WTC11 (cell line): ENCODE measurements around the gene FOXRED2. TPM values are rescaled to one million over a fixed set of nuclear protein-coding genes. Genes with fewer than 3 reads are reported as not detected.
"Not testable (repeated sequence)": the region's sequence is repeated elsewhere in the genome, so short reads cannot be mapped to it uniquely, and the experiment has no call there.

ENCODE experiments used
- ATAC-seq: fragments of 200-7000 bp; cut with Tn5 transposase; 2 replicates; pipeline ENCODE4 v1.10.0; 2021; ENCODE audit warnings: mild to moderate bottlenecking, moderate library complexity
- CTCF ChIA-PET: fragments of 300-600 bp; sonication (Branson Sonifier 250); formaldehyde crosslinking; loops from one replicate; lab custom pipeline; 2021; ENCODE audit warnings: antibody characterized with exemption; lab: Charles Lee
- POLR2A ChIA-PET: fragments of 350-600 bp; sonication (Branson Sonifier 250); formaldehyde crosslinking; loops from one replicate; lab custom pipeline; 2021; ENCODE audit warnings: antibody characterized with exemption; lab: Charles Lee
- DNase-seq: peaks from one replicate; pipeline ENCODE4 v3.0.0; 2021; ENCODE audit warnings: low spot score
- H3K27ac Mint-ChIP-seq: 2 replicates; pipeline ENCODE4 v1.8.0; 2021; ENCODE audit warnings: mixed read lengths
- H3K27me3 Mint-ChIP-seq: 2 replicates; pipeline ENCODE4 v1.8.0; 2021; ENCODE audit warnings: low read depth, mild to moderate bottlenecking, moderate library complexity, mixed read lengths
- H3K36me3 Mint-ChIP-seq: 2 replicates; pipeline ENCODE4 v1.8.0; 2021; ENCODE audit warnings: mixed read lengths
- H3K4me1 Mint-ChIP-seq: 2 replicates; pipeline ENCODE4 v1.8.0; 2022; ENCODE audit warnings: mixed read lengths
- H3K4me3 Mint-ChIP-seq: 2 replicates; pipeline ENCODE4 v1.8.0; 2021; ENCODE audit warnings: mild to moderate bottlenecking, moderate library complexity, mixed read lengths
- H3K9me3 Mint-ChIP-seq: 2 replicates; pipeline ENCODE4 v1.8.0; 2021; ENCODE audit warnings: mixed read lengths
- AFF4 ChIP-seq: sonication (generic); formaldehyde crosslinking; IDR thresholded peaks from 2 replicates; pipeline ENCODE4 v1.8.1; 2023; ENCODE audit warnings: mild to moderate bottlenecking, missing genetic modification reagents, borderline replicate concordance
- CDX4 ChIP-seq: fragments of 250-450 bp; sonication (Bioruptor Pico); IDR thresholded peaks from 2 replicates; pipeline ENCODE4 v1.9.0; 2021; ENCODE audit warnings: moderate library complexity, mild to moderate bottlenecking, inconsistent platforms, borderline replicate concordance
- ERG ChIP-seq: fragments of 250-450 bp; sonication (Bioruptor Pico); IDR thresholded peaks from 2 replicates; pipeline ENCODE4 v1.8.0; 2021; ENCODE audit warnings: mild to moderate bottlenecking
- ESRRA ChIP-seq: sonication (generic); formaldehyde crosslinking; IDR thresholded peaks from 2 replicates; pipeline ENCODE4 v1.8.1; 2022; ENCODE audit warnings: mild to moderate bottlenecking, missing genetic modification reagents, borderline replicate concordance
- MAX ChIP-seq: sonication (generic); formaldehyde crosslinking; IDR thresholded peaks from 2 replicates; pipeline ENCODE4 v1.8.0; 2022; ENCODE audit warnings: mild to moderate bottlenecking, missing genetic modification reagents
- MXD4 ChIP-seq: fragments of 250-450 bp; sonication (Bioruptor Pico); IDR thresholded peaks from 2 replicates; pipeline ENCODE4 v1.8.0; 2021; ENCODE audit warnings: mild to moderate bottlenecking, moderate library complexity, borderline replicate concordance
- NFYB ChIP-seq: sonication (generic); formaldehyde crosslinking; conservative IDR thresholded peaks from 2 replicates; pipeline ENCODE4 v1.8.0; 2022; ENCODE audit warnings: low read depth, missing genetic modification reagents
- USF2 ChIP-seq: sonication (generic); formaldehyde crosslinking; IDR thresholded peaks from 2 replicates; pipeline ENCODE4 v1.8.1; 2023; ENCODE audit warnings: mild to moderate bottlenecking, missing genetic modification reagents, moderate library complexity
- ZNF532 ChIP-seq: fragments of 250-450 bp; sonication (Bioruptor Pico); IDR thresholded peaks from 2 replicates; pipeline ENCODE4 v1.9.0; 2021; ENCODE audit warnings: mild to moderate bottlenecking, borderline replicate concordance
- total RNA-seq: library from RNA; stranded (reverse); gene quantifications from 3 replicates; pipeline ENCODE4 v1.2.3, GENCODE V29; 2021

The FOXRED2 gene
- total RNA-seq, 1 experiment from 2014 or later, result 20.1 TPM

GRCh38 chr22:36540867-36541642 is 34.2 kb upstream of the FOXRED2 start (continued):
- no peak for TF ChIP-seq MAX
- no peak for TF ChIP-seq CDX4 (CRISPR knock-in tag)
- TF ChIP-seq ESRRA (CRISPR knock-in tag), result no peak
- no peak for TF ChIP-seq ZNF532 (CRISPR knock-in tag)

- H3K4me1 Mint-ChIP-seq, result 0 out of 2 replicates have a peak, but pooled peaks cover 6% of the 10 kb centered on the region
Measured at GRCh38 chr22:36538529-36538928, 31.7 kb upstream of the FOXRED2 start.

GRCh38 chr22:36536717-36537116 is 29.9 kb upstream of the FOXRED2 start:
- no peak overlapping the region for H3K4me3 Mint-ChIP-seq
- peaks cover 4% of the 10 kb centered on the region; the same call in 1 of the 2 replicates for H3K36me3 Mint-ChIP-seq
- TF ChIP-seq MXD4 (no peak), USF2 (CRISPR knock-in tag) (peak; percentile 44; the same call in 1 of the 2 replicates), ERG (no peak)
- H3K4me1 Mint-ChIP-seq, result 0 out of 2 replicates have a peak, but pooled peaks cover 6% of the 10 kb centered on the region
- ChIA-PET CTCF (interaction anchor here (0.8 to 1.2 kb wide), 4 partner anchors 25 to 319 kb away, joined by 3 read pairs; no protein-coding TSS in a partner anchor), POLR2A (no interaction called here)
- H3K27ac Mint-ChIP-seq, result no peak overlapping the region
- DNase-seq, result peak; percentile 18
- ATAC-seq, result peak; percentile 75
- peaks cover 21% of the 10 kb centered on the region for H3K9me3 Mint-ChIP-seq
- H3K27me3 Mint-ChIP-seq, result peaks cover 10% of the 10 kb centered on the region

More at GRCh38 chr22:36538529-36538928, 31.7 kb upstream of the FOXRED2 start:
- CTCF ChIA-PET, result no interaction called here
- peaks cover 13% of the 10 kb centered on the region for H3K9me3 Mint-ChIP-seq
- H3K4me3 Mint-ChIP-seq, result no peak overlapping the region
- H3K27me3 Mint-ChIP-seq, result no peaks in the 10 kb centered on the region
- H3K36me3 Mint-ChIP-seq, result no peaks in the 10 kb centered on the region
- H3K27ac Mint-ChIP-seq, result no peak overlapping the region
- DNase-seq (no peak), ATAC-seq (peak; percentile 27; the same call in 1 of the 2 replicates)
- POLR2A ChIA-PET, result interaction anchor here (1.7 kb wide), 1 partner anchor 9 kb away, joined by 6 read pairs; the partner anchor contains the start of gene EIF3D
- TF ChIP-seq AFF4 (CRISPR knock-in tag) (no peak), NFYB (no peak)

GRCh38 chr22:36533320-36533719 is 26.5 kb upstream of the FOXRED2 start:
- H3K36me3 Mint-ChIP-seq, H3K4me3 Mint-ChIP-seq, H3K27me3 Mint-ChIP-seq, CTCF ChIA-PET, ATAC-seq, H3K27ac Mint-ChIP-seq, DNase-seq, H3K4me1 Mint-ChIP-seq: not testable (repeated sequence)
- peaks cover 21% of the 10 kb centered on the region for H3K9me3 Mint-ChIP-seq
- POLR2A ChIA-PET, result interaction anchor here (0.6 kb wide), 1 partner anchor 246 kb away, joined by 3 read pairs; no protein-coding TSS in a partner anchor
